Measurements from ENCODE around the gene DGLUCY. TPM values are rescaled to one million over a fixed set of nuclear protein-coding genes. Genes with fewer than 3 reads are reported as not detected.
"Not testable (repeated sequence)": the region's sequence is repeated elsewhere in the genome, so short reads cannot be mapped to it uniquely, and the experiment has no call there.

The DGLUCY gene
- total RNA-seq, 1 donor from 2014 or later = 15.6 TPM

- TF ChIP-seq, protein P1, sequence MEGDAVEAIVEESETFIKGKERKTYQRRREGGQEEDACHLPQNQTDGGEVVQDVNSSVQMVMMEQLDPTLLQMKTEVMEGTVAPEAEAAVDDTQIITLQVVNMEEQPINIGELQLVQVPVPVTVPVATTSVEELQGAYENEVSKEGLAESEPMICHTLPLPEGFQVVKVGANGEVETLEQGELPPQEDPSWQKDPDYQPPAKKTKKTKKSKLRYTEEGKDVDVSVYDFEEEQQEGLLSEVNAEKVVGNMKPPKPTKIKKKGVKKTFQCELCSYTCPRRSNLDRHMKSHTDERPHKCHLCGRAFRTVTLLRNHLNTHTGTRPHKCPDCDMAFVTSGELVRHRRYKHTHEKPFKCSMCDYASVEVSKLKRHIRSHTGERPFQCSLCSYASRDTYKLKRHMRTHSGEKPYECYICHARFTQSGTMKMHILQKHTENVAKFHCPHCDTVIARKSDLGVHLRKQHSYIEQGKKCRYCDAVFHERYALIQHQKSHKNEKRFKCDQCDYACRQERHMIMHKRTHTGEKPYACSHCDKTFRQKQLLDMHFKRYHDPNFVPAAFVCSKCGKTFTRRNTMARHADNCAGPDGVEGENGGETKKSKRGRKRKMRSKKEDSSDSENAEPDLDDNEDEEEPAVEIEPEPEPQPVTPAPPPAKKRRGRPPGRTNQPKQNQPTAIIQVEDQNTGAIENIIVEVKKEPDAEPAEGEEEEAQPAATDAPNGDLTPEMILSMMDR (conservative IDR thresholded peaks at IDR 0.05) = no peak
- no peak overlapping the region for H3K27ac Mint-ChIP-seq (ENCODE audit: unreplicated experiment)
- H3K9me3 Mint-ChIP-seq = no peaks in the 10 kb centered on the region
- no peaks in the 10 kb centered on the region for H3K36me3 Mint-ChIP-seq (ENCODE audit: low read depth)
- no peak for DNase-seq (ENCODE audit: low read depth, low spot score)
- H3K4me3 Mint-ChIP-seq = no peak overlapping the region
- H3K27me3 Mint-ChIP-seq (ENCODE audit: low read depth) = no peaks in the 10 kb centered on the region
- H3K4me1 Mint-ChIP-seq = no peaks in the 10 kb centered on the region
These were observed 23.8 kb upstream of the DGLUCY start for GRCh38 chr14:91089958-91090535.

DNA sequence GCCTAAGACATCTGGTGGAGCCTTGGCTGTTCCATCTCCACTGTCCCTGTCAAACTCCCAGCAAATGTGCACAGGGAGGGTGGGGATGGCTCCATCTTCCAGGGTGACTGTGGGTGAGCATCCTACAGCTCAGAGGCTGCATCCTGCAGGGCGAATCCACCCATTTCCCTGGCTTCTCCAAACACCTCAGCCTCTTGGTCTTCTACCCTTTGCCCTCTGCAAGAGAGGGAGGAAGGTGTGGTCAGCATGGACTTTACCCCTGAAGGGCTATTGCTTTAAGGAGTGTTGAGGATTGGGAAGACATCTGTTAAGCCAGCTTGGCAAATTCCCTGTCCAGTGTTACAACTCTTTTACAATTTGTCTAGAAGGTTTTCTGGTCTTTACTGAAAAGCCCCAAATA is 23.1 kb upstream of the DGLUCY start:
- TF ChIP-seq, protein P1 (conservative IDR thresholded peaks at IDR 0.05) = no peak
- no peaks in the 10 kb centered on the region for H3K9me3 Mint-ChIP-seq

DNA sequence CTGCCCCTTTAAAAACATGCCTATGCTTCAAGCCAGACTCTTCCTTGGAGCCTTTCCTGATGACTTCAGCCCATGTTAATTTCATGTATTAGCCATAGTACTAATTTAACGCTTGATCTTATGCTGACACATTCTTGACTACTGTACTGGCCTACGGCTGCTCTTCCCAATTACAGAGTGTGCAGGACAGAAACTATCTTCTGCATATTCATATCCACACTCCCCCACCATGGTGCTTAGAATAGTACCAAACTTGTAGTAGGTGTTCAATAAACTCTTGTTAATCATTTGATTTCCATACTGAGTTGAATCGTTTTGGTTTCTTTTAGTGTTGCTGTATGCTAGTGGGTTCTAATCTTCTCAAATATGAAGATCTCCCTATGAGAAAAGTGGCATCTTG is 21.8 kb upstream of the DGLUCY start:
- Mint-ChIP-seq H3K4me3 (no peak overlapping the region), H3K27ac (ENCODE audit: unreplicated experiment) (no peak overlapping the region), H3K4me1 (no peaks in the 10 kb centered on the region), H3K9me3 (no peaks in the 10 kb centered on the region), H3K36me3 (ENCODE audit: low read depth) (no peaks in the 10 kb centered on the region), H3K27me3 (ENCODE audit: low read depth) (no peaks in the 10 kb centered on the region)
- no peak for DNase-seq (ENCODE audit: low read depth, low spot score)
- TF ChIP-seq, protein P1 (conservative IDR thresholded peaks at IDR 0.05) = no peak

More for the DNA sequence above, 23.1 kb upstream of the DGLUCY start:
- Mint-ChIP-seq H3K4me1 (no peaks in the 10 kb centered on the region), H3K27ac (ENCODE audit: unreplicated experiment) (no peak overlapping the region), H3K4me3 (no peak overlapping the region), H3K27me3 (ENCODE audit: low read depth) (no peaks in the 10 kb centered on the region), H3K36me3 (ENCODE audit: low read depth) (no peaks in the 10 kb centered on the region)
- no peak for DNase-seq (ENCODE audit: low read depth, low spot score)

GRCh38 chr14:91093743-91094472 is 20.0 kb upstream of the DGLUCY start:
- H3K4me1 Mint-ChIP-seq; H3K9me3 Mint-ChIP-seq; H3K27ac Mint-ChIP-seq (ENCODE audit: unreplicated experiment); H3K4me3 Mint-ChIP-seq; H3K27me3 Mint-ChIP-seq (ENCODE audit: low read depth); H3K36me3 Mint-ChIP-seq (ENCODE audit: low read depth); DNase-seq (ENCODE audit: low read depth, low spot score): not testable (repeated sequence)

GRCh38 chr14:91094772-91095171 is 19.1 kb upstream of the DGLUCY start:
- peak overlapping the region; percentile 81 for H3K27ac Mint-ChIP-seq (ENCODE audit: unreplicated experiment)
- H3K27me3 Mint-ChIP-seq (ENCODE audit: low read depth) = no peaks in the 10 kb centered on the region
- DNase-seq (ENCODE audit: low read depth, low spot score) = no peak
- no peaks in the 10 kb centered on the region for H3K4me1 Mint-ChIP-seq
- no peaks in the 10 kb centered on the region for H3K9me3 Mint-ChIP-seq
- no peaks in the 10 kb centered on the region for H3K36me3 Mint-ChIP-seq (ENCODE audit: low read depth)
- TF ChIP-seq, protein P1 (conservative IDR thresholded peaks at IDR 0.05) = no peak
- H3K4me3 Mint-ChIP-seq = no peak overlapping the region

- Mint-ChIP-seq H3K27ac (ENCODE audit: unreplicated experiment) (peak overlapping the region; percentile 81), H3K9me3 (no peaks in the 10 kb centered on the region), H3K36me3 (ENCODE audit: low read depth) (no peaks in the 10 kb centered on the region), H3K4me1 (no peaks in the 10 kb centered on the region), H3K4me3 (no peak overlapping the region), H3K27me3 (ENCODE audit: low read depth) (no peaks in the 10 kb centered on the region)
- no peak for DNase-seq (ENCODE audit: low read depth, low spot score)
- TF ChIP-seq, protein P1 (conservative IDR thresholded peaks at IDR 0.05) = no peak
These were observed 18.7 kb upstream of the DGLUCY start for GRCh38 chr14:91095178-91095577.

- H3K4me3 Mint-ChIP-seq; H3K27me3 Mint-ChIP-seq (ENCODE audit: low read depth); H3K27ac Mint-ChIP-seq (ENCODE audit: unreplicated experiment); H3K36me3 Mint-ChIP-seq (ENCODE audit: low read depth); H3K4me1 Mint-ChIP-seq; H3K9me3 Mint-ChIP-seq; DNase-seq (ENCODE audit: low read depth, low spot score): not testable (repeated sequence)
These were observed 16.2 kb upstream of the DGLUCY start for GRCh38 chr14:91097657-91098056.
